Measurements from ENCODE around the gene RPL35A. TPM values are rescaled to one million over a fixed set of nuclear protein-coding genes. Genes with fewer than 3 reads are reported as not detected.

The RPL35A gene
- total and polyA plus RNA-seq, 2 of the 8 experiments (the other 6 are each of a cell fraction or from before 2014, with no cell fraction given): 695 to 1,393 TPM

DNA sequence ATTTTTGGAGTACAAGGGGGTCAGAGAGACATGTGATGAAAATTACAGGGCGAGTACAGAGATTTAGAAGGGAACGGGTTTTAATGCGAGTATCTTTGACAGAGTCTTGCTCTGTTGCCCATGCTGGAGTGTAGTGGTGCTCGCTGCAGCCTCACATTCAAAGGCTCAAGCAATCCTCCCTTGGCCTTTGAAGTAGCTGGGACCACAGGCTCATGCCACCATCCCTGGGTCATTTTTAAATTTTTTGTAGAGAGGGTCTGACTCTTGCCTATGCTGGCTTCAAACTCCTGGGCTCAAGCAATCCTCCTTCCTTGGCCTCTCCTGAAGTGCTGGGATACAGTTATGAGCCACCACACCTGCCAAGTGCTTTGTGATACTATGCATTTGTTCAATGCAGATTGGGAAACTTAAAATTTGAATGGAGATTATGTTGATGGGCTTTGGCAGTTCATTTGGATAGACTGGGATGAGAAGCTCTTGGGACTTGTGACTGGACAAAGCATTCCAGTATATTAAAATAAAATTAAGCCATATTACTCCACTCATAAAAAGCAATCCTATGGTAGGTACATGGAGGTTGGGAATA, 6.0 kb downstream of the RPL35A start (continued):
- no peak for TF ChIP-seq HDAC2 (IDR thresholded peaks at IDR 0.05; ENCODE audit: borderline replicate concordance in 1 of 2, low read depth in 2 of 2, low read length in 2 of 2)
- TF ChIP-seq TCF12 (IDR thresholded peaks at IDR 0.05; ENCODE audit: low read depth, low read length): no peak
